HG03039 (cell line): ENCODE measurements around the gene DTD1.

ENCODE experiments used
- ATAC-seq: cut with Tn5 transposase; IDR thresholded peaks from one replicate; pipeline ENCODE4 v1.9.1; 2021; ENCODE audit warnings: mild to moderate bottlenecking, moderate library complexity; ENCODE audit not compliant: unreplicated experiment

DTD1 gene

DNA sequence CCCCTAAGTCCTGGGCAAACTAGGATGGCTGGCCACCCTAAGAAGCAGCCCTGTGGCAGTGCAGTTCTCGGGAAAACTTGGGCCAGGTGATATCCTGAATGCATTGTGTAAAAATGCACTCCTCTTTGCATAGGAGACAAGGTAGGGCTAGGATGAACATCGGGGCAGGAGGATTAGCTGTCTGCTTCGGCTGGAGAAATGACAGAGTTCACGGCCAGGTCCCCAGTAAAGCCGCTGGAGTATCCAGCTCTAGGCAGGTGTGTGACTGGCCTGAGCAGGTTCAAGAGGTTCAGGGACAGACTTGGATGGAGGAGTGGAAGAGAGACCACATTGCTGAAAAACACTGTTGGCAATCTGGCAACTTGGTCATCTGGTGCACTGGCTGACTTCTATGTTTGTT lies 26.4 kb downstream of the DTD1 start:
- ATAC-seq = no peak

DNA sequence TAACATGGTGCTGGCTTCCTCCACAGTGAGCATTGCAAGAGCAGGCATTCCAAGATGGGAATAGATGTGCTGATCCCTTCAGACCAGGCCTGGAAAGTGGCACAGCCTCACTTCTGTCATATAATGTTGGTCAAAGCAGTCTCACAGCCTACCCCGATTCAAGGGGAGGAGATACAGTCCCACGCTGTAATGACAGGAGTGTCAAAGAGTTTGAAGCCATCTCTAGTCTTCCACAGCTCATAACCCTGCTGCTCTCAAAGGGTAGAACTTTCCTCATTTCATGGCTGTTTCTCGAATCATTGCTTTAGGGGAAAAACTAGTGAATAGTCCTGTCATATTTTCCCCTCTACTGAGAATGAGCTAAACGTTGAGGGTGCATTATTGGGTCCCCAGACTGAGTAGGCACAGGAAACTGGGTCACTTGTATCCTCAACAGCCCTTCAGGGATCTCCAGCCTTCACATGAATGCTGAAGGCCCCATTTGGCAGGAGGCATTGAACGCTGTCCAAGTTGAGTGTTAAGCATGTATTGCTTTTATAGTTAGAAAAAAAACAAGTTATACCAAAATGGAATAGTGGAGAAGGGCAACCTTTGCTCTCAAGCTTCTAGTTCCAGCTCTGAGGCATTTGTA lies 27.3 kb downstream of the DTD1 start:
- ATAC-seq = no peak

DNA sequence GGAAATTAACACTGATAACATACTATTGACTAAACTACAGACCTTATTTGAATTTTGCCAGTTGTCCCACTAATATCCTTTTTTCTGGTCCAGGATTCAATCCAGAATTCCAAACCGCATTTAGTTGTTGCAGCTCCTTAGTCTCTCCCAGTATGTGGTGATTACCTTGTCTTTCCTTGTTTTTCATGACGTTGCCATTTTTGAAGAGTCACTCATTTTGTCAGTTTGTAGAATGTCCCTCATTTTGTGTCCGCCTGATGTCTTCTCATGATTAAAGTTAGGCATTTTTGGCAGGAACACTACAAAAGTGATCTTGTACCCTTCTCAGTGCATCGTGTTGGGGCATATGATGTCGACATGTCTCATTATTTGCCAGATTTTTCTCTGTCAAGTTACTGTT lies 33.1 kb downstream of the DTD1 start:
- no peak for ATAC-seq

DNA sequence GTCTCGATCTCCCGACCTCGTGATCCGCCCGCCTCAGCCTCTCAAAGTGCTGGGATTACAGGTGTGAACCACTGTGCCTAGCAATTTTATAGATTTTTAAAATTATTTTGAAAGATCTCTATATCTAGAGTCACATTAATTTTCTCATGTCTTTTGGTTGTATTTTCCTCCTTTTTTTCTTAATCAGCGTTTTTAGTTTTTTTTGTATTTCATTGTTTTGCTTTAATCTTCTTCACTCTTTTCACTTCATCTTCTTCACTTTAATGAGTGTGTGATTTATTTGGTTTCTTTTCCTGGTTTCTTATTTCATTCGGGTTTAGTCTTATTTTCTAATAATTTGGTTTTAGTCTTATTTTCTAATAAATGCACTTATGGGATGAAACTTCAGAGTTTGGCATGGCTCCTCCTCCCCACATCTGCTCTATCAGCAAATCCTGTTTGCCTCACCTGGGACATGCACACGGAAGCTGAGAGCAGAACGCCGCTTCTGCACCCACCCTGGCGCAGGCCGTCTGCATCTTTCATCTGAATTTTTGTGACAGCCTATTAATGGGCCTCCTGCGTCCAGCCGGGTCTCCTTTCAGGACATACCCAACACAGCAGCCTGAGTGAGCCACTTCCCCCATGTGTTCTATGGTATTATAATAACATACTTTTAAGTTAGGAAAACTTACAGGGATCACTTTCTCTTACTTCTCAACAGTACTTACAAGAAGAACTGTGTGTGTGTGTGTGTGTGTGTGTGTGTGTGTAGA lies 35.5 kb downstream of the DTD1 start:
- no peak for ATAC-seq

DNA sequence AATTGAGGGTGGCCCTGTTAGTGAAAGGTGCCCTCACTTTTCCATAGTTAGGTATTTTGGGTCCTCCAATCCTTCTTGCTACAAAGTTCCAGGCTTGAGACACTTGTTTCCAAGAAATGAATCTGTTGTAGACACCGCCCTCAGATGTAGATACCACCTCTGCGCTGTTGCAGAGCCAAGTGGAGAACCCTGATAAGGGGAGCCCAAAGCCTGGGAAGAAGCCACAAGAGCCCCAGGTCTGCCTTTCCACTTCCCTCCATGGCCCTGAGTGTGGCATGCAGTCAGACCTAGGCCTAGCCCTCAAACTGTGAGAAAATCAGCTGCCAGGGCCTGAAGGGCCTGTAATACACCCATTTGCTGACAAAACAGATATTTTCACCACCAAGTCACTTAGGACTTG lies 37.1 kb downstream of the DTD1 start:
- ATAC-seq = no peak

DNA sequence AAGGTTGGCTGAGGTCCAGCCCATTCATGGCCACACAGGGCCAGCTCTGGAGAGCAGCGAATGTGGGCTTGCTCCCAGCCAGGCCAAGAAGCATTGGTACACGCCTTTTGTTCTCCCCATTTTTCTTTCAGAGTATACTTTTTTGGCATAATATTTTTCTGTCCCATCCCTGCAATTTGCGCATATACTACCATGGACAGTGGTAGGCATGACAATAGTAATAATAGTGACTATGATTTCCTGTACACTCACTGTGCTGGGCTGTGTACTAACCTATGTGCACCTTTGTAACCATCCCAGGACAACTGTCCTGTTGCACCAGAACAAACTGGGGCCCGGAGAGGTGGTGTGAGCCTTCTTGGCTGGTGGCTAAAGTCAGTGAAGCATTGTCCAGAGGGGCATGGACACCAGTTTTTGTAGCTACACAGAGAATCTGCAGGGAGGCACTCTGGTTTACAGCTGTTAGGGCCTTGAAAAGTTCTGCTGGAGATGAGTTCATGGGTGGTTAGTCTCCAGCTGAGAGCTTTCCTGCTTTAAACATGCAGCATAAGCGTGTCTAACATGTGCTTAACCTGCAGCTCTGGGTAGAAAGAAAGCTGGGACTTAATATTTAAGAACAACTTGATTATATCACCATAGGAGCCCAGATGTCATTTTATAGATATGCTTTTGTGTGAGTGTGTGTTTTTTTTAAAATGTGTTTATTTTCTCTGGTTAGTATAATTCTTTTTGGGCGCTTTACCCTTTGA lies 38.2 kb downstream of the DTD1 start:
- ATAC-seq = no peak

DNA sequence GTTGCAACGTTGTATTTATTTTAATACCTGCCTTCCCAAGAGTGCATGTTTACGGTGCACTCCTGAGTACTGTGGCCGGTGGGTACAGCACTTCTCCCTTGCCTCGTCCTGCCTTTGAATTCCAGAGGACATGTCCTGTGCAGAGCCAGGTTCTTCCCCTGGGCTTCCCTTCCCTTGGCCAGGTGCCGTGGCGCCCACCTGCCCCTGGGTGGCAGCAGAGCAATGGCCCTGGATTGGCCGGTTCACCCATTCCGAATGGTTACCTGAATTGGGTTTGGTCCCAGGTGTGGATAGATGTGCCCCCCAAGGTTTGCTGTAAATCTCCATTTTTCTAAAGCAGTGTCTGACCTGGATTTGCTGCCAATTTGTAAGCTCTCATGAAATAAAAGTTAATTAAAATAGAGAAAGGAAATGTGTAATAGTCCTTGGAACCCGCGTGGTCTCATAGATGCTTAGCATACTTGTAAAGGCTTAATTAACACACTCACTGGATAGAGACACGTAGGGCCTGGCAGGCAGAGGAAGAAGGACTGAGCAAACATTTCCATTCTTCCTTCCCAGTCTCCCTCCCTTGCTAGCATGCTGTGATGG lies 40.6 kb downstream of the DTD1 start:
- no peak for ATAC-seq

DNA sequence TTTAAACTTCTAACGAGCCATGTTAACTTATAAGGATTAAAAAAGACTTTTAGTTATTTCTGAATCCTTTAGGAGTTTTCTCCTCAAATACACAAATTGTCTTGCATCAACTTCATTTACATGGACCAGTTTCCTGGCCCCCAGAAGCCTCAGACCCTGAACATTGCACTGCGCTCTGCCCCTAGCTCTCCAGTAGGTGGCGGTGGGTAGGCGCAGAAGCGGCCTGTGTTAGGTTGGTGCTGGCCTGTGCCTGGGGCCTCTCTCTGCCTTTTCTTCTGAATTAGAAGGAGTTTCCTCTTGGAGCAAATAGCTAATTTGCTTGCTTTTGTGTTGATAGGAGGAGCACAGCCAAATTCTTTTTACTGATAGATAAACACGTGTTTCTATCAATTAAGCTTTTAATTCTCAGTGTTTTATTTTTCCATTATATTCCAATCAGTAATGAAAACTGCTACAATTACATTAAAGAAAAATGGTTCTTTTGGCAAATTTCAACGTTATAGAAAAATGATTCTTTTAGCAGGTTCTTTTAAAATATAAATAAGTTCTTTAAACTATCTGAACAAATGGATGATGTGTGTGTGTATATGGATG lies 44.4 kb downstream of the DTD1 start:
- ATAC-seq = peak; percentile 82

DNA sequence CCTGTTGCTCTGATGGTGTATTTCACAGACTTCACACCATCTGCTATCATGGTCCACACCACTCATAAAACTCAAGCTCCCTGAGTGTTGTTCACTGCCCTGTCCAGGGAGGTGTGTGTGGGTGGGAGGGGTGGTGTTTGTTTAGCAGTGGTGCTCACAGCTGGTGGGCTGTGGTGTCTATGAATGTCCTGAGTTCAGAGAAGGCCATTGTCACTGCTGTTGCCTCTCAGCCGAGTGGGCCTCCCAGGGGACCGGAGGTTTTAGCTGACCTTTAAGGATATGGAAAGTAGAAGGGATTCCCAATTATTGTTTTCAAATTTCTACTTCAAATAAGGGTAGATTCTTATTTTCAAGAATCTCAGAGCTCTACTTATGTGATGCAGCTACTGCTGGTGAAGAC lies 45.6 kb downstream of the DTD1 start:
- no peak for ATAC-seq

DNA sequence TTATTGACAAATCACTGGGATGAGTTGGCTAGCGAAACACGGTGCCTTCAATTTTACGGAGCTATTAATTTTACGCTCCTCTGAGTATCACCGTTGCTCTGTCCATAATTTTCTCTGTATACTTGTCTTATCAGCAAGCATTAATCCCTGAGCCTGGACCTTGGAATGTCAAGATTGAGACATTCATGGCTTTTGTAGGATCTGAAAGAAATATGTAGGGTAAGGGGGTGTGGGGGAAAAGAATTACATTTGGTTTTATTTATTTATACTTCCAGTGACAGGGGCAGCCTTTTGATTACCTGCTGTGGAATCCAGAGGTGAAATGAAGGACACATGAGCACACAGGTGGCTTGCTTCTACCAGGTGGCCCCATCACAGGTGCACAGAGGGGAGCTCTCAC lies 46.6 kb downstream of the DTD1 start:
- no peak for ATAC-seq

DNA sequence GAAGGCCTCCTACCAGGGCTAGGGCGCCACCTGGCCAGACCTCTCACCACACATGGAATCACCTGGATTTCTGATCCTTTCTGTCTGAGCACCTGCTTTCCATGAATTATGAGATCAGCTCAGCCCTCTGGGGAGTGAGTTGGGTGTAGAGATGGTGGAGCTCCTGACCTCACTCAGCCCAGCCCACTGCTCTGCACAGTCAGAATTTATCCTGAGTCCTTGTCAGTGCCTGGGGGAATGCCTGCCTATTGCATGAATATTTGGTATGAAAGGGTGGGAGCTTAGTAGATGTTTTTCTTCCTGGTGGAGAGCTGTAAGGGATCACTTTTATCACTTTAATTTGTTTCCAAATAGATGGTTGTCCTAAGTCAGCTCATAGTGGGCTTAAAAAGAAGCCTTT lies 47.5 kb downstream of the DTD1 start:
- no peak for ATAC-seq

DNA sequence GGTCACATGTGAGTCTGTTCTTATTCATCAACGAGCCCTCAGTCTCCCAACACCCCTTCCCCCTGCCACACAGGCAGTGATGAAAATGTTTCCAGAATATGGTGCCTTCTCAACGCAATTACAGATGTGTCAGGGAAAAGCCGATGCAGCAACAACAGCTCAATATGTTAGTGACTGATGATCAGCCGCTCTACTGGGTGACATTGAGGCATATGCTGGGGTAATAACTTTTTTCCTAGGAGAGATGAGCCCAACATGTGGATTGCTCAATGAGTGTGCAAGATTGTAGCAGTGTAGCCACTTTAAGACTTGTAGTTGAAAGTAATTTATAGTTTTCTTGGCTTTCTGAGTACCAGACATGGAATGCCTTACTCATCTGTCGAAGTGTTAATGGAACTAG lies 49.4 kb downstream of the DTD1 start:
- no peak for ATAC-seq

DNA sequence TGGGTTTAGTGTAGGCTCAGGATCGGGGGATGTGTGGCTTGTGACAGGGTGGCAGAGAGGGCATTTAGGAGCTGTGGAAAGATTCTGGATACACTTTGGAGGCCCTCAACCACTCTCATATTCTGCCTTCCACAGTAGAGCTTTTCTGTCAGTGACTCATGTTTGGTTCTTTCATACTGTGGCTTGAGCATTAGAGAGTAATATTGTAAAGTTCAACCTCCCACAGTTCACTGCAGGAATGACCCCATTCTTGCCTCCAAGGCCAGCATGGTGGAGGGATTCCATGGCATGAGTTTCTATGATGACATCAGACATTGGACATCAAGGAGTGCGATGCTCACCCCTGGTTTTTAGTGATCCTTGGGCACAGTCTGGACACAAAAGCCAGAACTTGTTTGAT lies 50.9 kb downstream of the DTD1 start:
- no peak for ATAC-seq

DNA sequence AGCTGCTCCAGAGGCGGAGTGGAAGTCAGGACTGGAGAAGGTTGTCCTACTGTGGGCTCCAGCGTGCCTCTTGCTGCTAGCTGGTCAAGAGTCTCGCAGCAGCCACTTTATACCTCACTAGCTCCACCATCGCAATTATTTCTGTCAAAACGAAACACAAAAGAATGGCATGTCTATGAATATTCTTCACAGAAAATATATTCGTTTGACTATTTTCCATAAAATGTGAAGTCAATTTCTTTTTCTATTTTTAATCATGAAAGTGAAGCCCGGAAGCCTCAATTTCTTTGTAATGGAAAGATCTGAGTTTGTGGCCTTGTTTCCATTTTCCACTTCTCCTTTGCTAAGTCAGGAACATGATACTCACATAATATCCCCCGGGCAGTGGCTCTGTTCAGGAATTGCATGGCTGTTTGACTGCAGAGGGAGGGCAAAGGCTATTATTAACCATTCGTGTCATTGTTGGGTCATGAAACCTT lies 51.7 kb downstream of the DTD1 start:
- no peak for ATAC-seq

DNA sequence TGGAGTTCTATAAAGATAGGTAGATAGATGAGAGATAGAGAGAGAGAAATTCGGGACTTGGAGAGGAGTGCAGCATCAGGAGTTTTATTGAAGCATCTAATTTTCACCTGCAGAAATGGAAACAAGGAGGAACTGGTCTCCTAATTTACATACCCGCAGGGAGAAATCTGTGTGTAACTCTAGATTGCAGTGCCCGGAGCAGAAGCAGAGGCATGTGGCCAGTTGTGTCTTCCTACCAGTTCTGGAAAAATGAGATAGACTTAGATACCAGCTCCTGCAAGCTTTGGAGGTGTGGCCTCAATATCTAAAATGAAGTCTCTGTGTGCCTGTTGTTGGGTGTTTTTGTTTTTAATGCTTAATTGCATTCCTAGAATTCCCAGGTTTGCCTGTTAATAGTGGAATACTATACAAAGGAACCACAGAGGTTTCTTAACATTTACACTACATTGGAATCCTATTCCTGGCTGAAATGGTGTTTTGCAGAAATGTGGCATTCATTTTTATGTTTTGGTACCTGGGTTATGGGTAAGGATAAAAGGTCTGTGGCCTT lies 57.4 kb downstream of the DTD1 start:
- no peak for ATAC-seq

DNA sequence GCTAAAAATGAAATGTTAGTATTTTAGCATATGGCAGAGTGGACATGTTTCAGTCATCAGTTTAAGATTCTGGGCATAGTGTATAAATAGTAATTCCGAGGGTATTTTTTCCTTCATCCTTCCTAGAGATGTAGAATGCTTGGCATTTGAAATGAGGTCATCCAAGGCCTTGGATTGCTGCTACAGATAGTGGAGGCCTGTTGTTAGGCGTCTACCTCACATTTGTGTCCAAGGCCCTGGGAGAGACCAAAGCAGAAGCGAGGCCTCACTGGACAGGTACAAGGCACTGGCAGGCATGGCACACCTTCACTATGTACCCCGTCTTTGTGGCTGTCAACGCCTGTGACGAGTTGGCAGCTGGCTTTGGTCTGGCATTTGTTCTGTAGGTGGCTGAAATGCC lies 58.0 kb downstream of the DTD1 start:
- ATAC-seq = no peak

DNA sequence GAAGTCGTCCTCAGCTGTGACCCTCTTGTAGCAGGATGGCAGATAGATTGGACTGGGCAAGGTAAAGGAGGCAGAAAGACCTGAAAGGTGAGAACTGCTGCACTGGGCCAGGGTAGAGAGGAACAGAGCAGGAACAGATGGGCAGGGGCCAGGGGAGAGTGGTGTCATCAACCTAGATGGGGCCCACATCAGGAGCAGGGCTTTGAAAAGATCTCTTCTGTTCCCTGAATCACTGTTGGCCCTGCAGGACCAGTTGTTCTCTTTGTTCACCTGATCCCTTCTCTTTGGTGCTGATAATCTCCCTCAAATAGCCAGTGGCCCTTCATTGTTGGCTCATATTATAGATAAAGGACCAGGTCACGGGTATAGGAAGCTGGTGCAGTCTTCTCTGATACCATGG lies 59.9 kb downstream of the DTD1 start:
- ATAC-seq = no peak

DNA sequence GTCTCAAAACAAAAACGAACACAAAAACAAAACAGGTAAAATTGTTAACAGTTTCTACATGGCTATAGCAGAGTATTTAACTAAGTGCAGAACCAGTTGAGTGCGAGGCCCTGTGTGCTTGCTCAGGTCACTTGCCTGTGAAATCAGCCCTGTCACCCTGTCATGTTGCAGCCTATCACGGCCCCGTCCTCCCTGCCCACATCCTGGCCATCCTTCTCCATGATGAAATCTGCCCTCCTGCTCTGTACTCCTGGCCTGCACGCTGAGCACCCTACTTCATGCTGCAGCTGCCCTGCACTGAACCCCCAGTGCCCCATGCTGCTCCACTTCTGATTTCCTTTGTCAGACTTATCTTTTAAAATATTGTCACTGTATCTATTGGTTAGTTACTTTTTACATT lies 62.4 kb downstream of the DTD1 start:
- ATAC-seq = no peak

DNA sequence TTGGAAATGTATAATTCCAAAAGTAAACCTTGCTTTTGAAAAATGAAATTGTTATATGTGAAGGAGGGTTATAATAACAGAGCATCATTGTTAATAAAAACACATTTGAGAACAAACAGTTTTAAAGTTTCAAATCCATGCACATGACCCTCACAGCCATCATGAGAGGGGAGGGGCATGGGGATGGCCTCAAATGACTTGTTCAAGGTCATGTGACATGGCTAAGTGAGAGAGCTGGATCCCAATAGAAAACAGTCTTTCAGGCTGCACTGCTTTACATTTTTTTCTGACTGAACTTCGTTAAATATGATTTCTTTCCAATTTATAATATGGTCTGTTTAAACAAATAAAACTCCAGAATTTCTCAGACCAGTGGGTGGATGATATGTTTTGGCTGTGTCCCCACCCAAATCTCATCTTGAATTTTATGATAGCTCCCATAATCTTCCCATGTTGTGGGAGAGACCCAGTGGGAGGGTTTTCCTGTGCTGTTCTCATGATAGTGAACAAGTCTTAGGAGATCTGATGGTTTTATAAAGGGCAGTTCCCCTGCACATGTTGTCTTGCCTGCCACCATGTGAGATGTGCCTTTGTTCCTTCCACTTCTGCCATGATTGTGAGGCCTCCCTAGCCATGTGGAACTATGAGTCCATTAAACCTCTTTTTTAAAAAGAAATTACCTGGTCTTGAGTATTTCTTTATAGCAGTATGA lies 66.0 kb downstream of the DTD1 start:
- ATAC-seq = no peak

DNA sequence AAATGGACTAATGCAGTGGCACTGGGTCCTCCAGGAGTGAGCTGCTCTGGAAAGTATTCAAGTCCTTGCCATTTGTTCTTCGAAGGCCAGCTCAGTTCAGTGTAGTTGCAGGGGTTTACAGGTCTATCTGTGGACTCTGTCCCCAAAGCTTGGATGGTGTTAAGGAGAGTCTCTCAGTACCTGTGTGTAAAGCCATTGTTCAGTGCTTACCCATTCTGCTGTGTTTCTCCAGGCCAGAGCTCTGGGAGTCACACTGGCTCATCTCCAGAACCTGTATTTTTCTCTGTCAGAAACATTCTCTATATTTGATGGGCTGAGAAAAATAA lies 66.6 kb downstream of the DTD1 start:
- ATAC-seq = no peak

DNA sequence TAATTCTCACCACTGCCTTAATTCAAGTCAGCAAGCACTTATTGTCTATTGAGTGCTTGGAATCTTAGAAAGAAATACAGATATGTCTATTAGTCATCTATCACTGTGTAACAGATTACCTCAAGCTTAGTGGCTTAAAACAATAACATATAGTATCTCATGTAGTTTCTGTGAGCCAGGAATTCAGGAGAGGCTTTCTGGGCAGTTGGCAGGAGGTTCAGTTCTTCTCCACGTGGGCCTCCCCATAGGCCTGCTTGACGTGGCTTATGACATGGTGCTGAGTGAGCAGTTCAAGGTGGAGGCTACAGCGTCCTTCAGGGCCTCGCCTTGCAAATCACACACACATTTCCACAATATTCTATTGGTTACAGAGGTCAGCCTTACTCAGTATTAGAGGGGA lies 69.7 kb downstream of the DTD1 start:
- no peak for ATAC-seq
